ENCODE measurements around the gene RHBDD1.

RHBDD1 gene

GRCh38 chr2:226994775-226995174, 158.9 kb downstream of the RHBDD1 start:
- no peak for DNase-seq

GRCh38 chr2:226995625-226996041, 159.8 kb downstream of the RHBDD1 start:
- DNase-seq: peak; percentile 35 to 44

DNA sequence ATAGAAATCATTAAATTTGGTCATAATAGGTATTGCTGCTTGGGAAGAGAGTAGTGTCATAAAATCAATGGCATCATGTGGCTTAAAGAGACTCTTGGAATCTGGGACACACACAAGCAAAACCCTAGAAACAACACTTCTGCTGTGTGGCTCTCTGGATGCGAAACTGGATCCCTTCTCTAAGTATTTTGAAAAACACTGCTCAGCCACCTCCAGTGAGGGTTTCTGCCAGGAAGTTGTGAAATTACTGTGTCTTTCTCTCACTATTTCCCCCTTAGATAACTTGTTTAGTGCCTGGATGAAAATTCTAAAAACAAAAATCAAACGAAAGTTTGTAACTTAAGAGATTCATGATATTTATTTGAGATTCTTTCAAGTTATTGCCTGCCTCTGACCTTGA, 163.8 kb downstream of the RHBDD1 start:
- DNase-seq: no peak

GRCh38 chr2:227000123-227000522, 164.3 kb downstream of the RHBDD1 start:
- no peak for DNase-seq

GRCh38 chr2:227004482-227004881, 168.6 kb downstream of the RHBDD1 start:
- DNase-seq: no peak

- DNase-seq: no peak
These were observed 170.5 kb downstream of the RHBDD1 start for GRCh38 chr2:227006189-227006897.

DNA sequence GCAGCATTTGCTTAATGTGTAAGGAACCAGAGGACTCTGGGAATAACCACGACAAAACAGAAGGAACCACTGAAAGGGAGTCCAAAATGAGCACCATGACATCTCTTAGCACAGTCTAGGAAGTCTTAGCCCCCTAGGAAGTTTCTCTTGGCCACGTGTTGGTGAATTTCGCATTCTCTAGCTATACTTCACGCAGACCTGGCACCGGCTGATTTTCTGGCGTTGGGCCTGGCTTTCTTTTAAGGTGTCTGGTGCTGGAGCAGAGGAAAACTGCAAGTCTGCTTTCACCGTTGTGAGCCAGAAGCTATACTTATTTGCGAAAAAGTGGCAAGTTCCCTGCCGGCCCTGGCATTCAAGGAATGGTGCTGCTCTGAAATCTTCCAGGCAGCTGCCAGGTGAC, 171.3 kb downstream of the RHBDD1 start:
- DNase-seq: no peak

- no peak for DNase-seq
These were observed 172.1 kb downstream of the RHBDD1 start for GRCh38 chr2:227007940-227008339.

DNA sequence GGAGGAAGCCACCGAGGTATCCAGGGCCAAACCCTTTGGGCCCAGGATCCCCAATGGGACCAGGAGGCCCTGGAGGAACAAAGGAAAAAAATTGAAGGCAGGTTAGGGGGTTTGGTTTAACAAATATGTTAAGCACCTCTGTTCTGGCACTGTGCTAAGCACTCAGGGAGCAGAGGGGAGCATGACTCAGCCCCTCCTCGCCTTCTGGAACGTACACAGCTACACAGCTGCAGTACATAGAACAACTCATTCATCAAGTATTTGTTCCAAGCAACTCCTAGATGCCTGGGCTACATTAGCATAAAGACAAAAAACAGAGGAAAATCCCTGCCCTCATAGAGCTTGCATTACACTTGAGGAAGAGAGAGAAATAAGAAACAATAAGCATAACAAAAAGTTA, 174.6 kb downstream of the RHBDD1 start:
- DNase-seq: no peak

DNA sequence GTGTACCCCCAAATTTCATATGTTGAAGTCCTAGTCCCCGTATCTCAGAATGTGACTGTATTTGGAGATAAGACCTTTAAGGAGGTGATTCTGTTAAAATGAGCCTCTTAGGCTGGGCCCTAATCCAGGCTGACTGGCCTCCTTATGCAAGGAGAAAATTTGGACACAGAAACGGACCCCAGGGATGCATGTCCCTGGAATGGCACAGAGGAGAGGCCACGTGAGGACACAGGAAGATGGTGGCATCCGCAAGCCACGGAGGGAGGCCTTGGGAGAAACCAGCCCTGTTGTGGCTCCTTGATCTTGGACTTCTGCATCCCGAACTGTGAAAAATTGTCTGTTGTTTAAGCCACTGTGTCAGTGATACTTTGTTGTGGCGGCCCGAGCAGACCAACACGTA, 177.5 kb downstream of the RHBDD1 start:
- DNase-seq: no peak

- no peak for DNase-seq
These were observed 178.0 kb downstream of the RHBDD1 start for GRCh38 chr2:227013881-227014280.

DNA sequence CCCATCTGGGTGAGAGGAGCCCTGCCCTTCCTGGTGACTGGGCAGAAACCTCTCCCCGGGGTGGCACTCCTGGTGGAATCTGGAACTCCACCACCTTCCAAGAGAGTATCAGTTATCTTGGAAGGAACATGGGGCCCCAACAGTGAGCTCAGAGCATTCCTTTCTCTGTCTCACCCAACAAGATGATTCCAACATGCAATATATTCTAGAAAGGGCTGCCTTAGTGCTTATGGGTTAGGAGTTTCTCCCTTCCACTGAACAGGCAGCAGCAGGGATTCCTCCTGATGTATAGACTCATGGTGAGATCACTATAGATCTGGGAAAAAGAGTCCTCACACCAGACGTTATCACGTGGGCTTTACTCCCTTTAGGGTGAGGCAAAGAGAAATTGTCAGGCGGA, 181.0 kb downstream of the RHBDD1 start:
- DNase-seq: no peak

DNA sequence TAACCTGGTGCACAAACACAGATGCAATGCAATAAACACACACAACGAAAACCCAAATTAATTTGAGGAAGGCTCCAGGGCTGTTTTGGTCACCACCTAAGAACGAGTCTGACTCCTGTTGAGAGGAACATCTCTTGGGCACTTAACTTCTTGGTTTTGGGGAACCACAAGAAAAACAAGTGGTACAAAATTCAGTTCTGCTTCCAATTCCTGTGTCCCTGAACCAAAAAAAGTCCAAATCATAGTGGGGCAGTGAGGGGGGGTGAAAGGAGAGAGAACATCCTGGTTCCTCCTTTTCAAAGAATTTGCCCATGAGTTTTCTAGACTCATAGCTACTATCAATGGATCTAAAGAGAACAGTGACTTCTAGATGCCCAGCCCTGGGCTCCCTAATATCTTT, 184.6 kb downstream of the RHBDD1 start:
- DNase-seq: no peak

GRCh38 chr2:227022608-227023007, 186.8 kb downstream of the RHBDD1 start:
- DNase-seq: no peak

DNA sequence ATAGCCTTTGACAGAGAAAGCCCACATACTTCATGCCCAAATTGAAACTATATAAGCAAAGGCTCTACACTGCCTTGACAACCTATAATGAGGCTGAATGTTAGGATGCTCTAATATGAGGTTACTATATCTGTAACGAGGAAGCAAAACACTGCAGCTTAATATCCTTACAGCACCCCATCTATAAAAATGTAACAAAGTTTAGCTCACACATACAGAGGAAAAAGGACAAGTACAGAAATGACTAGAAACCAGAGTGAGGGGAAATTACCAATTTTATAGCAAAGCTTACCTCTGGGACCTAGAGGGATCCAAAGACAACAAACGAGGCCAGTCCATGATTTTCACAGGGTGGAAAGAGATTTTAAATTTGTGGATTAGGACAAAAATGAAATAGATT, 189.7 kb downstream of the RHBDD1 start:
- no peak for DNase-seq

DNA sequence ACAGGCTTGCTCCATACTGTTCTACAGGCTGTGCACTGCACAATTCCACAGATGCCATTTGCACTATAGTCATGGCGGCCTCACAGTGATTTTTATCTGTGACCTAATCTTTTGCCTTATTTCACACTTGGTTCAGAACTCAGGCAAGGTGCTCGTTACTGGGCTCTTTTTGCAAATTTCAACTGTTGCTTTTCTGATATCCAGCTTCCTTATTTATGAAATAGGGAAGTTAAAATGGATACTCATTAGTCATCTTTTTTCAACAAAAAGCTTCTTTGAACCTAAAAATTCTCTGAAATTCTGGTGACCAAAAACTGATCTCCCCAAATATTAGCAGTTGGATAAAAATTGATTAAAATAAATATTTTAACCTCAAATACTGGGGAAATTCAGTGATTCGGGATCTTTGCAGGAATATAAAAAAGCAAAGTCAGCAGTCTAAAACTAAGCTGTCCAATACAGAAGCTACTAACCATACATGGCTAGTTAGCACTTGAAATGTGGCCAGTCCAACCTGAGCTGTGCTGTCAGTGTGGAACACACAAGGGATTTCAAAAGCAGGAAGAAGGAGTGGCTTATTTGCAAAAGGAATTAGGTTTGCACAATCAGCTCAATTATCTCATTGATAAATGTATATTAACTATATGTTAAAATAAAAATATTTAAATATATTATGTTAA, 193.7 kb downstream of the RHBDD1 start:
- no peak for DNase-seq

- DNase-seq: no peak
These were observed 194.9 kb downstream of the RHBDD1 start for GRCh38 chr2:227030789-227031188.

DNA sequence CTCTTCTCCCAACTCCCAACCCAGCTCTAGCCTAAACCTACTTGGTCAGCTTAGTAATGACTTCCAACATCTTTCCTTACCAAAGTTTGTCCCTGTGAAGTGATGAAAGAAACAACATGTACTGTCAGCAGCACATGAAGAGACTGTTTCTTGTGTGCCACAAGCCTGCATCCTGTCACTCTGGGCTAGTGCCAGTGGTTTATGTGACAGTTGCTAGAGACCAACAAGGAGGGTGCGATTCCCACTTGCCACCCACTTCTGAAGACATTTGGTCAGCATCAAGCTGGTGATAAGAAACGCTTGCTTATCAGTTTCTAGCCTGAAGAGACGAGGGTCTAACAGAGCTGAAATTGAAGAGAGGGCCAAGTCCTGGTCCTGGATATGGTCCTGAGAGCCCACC, 195.5 kb downstream of the RHBDD1 start:
- DNase-seq: no peak

GRCh38 chr2:227033471-227034148, 197.8 kb downstream of the RHBDD1 start:
- DNase-seq: peak; percentile 8 to 27

DNA sequence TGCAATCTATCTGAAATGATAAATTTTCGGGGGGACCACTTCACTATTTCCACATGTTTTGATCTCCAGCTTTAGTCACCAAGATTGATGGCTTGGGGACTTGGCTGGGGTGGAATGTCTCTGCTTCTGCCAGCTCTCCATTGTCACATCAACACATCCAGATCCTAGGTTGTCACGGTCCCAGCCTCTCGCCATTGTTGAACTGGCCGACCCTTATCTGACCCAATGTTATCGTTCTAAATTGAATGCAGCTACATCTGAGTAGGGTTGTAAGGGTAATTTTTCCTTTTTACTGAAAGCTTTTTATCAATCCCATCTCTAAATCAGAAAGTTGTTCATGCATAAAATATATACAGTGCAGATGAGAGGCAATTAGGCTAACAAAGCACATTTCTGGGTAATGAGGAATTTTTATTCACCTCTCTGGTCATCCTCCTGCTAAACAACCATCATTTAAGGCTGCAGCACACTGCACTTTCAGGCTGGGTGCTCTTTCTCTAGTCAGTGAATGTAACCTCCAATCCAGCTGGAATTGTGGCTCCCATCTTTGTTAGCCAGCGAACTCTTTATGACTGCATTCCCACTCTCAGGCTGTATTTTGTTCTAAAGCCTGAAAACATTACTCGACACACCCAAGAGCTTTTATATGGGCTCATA, 200.0 kb downstream of the RHBDD1 start:
- DNase-seq: no peak

DNA sequence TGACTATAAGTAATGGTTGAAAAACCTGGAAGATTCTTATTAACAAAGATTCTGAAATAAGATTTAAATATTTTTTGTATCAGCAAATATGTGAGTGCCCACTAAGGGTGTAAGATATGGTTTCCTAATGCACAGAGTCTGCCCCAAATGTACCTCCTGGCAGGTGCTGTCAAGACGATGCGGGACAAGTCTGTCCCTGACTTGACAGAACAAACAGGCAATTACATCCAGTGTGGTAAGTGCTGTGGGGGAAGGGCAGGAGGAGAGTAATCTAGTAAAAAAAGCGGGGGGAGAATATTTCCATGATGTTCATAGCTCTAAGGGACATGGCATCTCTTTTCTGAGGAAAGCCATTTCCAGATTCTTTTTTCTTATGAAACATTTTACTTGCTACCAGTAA, 200.7 kb downstream of the RHBDD1 start:
- no peak for DNase-seq

DNA sequence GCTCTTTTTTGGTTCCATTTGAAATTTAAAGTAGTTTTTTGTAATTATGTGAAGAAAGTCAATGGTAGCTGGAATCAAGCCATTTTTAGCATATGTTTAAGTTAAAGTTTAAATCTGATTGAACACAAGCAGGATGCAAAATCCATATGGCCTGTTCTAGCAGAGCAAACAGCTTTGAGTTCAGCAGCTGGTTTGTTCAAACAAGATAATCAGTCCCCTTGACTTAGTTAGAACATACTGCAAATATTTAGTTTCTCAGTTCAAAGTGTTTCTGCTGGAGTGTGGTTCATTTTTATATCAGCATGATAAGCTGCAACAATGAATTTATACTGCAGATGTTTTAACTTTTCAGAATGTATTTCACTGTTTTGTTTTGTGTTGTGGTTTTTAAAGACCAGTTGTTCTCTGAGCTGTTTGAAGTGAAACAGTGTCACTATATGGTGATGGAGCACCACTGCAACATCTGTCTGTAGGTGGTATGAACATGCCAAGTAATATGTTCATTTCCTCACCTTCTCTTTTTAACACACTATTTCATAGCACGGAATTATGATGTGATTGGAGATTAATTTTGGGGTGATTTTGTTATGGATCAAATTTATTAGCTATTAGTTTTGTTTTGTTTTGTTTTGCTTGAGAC, 202.8 kb downstream of the RHBDD1 start:
- DNase-seq: no peak

DNA sequence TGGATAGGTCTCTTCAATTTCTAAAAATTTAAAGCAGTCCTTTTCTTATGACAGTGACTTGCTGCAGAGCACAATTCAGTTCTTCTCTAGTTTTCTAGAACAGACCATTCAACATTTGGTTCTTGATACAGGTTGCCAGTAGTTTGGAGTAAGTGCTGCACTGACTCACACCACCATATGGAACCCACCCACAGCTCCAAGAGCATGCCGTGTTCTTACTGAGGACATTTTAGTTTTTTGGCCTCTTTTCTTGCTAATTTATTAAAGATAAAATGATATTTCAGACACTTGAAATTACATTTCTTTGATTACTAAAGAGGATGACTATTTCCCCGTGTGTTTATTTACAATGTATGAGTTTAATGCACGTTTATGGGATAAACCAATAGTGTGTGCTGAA, 208.1 kb downstream of the RHBDD1 start:
- DNase-seq: no peak

All from stimulated activated CD4-positive, alpha-beta T cell treated with anti-CD3 and anti-CD28 coated beads, Interleukin-2, amount 100 ng/mL, for 48 hours (primary cell).